LNCAP (cell line): ENCODE results near the gene PARD3B.

Experiments used
- CTCF ChIP-seq: fragments of 450-650 bp; IDR thresholded peaks from 2 replicates; pipeline ENCODE4 v1.5.1; 2017; ENCODE audit warnings: mild to moderate bottlenecking

PARD3B gene

GRCh38 chr2:204576362-204576979 is 31.2 kb downstream of the PARD3B start:
- no peak for TF ChIP-seq CTCF

- TF ChIP-seq CTCF = no peak
Measured at GRCh38 chr2:204578928-204579598, 33.8 kb downstream of the PARD3B start.

- no peak for TF ChIP-seq CTCF
Measured at GRCh38 chr2:204581946-204582345, 36.7 kb downstream of the PARD3B start.

GRCh38 chr2:204583773-204584172 is 38.5 kb downstream of the PARD3B start:
- no peak for TF ChIP-seq CTCF

- TF ChIP-seq CTCF = no peak
Measured at GRCh38 chr2:204585930-204586329, 40.7 kb downstream of the PARD3B start.

GRCh38 chr2:204586444-204587180 is 41.3 kb downstream of the PARD3B start:
- TF ChIP-seq CTCF = no peak

GRCh38 chr2:204590063-204590462 is 44.8 kb downstream of the PARD3B start:
- no peak for TF ChIP-seq CTCF
